Nephron (organoid): ENCODE data around the gene TACC3.

Experiments used
- H3K27ac Mint-ChIP-seq, 3 experiments: 2 replicates each; pipeline ENCODE4 v1.8.0; 2020; ENCODE audit warnings: mixed read lengths in 3 of 3, mild to moderate bottlenecking in 2 of 3, moderate library complexity in 1 of 3
- H3K27me3 Mint-ChIP-seq: 2 replicates; pipeline ENCODE4 v1.8.0; 2021; ENCODE audit warnings: low read depth, mild to moderate bottlenecking, moderate library complexity, mixed read lengths
- H3K36me3 Mint-ChIP-seq: 2 replicates; pipeline ENCODE4 v1.8.0; 2020; ENCODE audit warnings: low read depth, mixed read lengths
- H3K4me1 Mint-ChIP-seq: 2 replicates; pipeline ENCODE4 v1.8.0; 2020; ENCODE audit warnings: mixed read lengths
- H3K4me3 Mint-ChIP-seq, 3 experiments: 2 replicates each; pipeline ENCODE4 v1.8.0; 2020; ENCODE audit warnings: mild to moderate bottlenecking in 3 of 3, mixed read lengths in 3 of 3, moderate library complexity in 2 of 3
- H3K9me3 Mint-ChIP-seq: 2 replicates; pipeline ENCODE4 v1.8.0; 2020; ENCODE audit warnings: mixed read lengths
- CTCF ChIP-seq, 3 experiments: fragments of 200-600 bp; sonication (generic); IDR thresholded peaks; one replicate each; pipeline ENCODE4 v1.5.0; 2021; ENCODE audit warnings: antibody characterized with exemption in 3 of 3; ENCODE audit not compliant: unreplicated experiment in 3 of 3

Gene TACC3

GRCh38 chr4:1731180-1731579, 9.9 kb downstream of the TACC3 start:
- Mint-ChIP-seq H3K4me1 (peaks cover 15% of the 10 kb centered on the region), H3K27ac (no peak overlapping the region), H3K4me3 (no peak overlapping the region), H3K36me3 (peaks cover 56% of the 10 kb centered on the region), H3K27me3 (no peaks in the 10 kb centered on the region), H3K9me3 (no peaks in the 10 kb centered on the region)
- TF ChIP-seq CTCF (IDR thresholded peaks at IDR 0.05; ENCODE audit: unreplicated experiment in 3 of 3): no peak

- no peak for TF ChIP-seq CTCF (IDR thresholded peaks at IDR 0.05; ENCODE audit: unreplicated experiment in 3 of 3)
- H3K9me3 Mint-ChIP-seq: no peaks in the 10 kb centered on the region
- no peak overlapping the region for H3K4me3 Mint-ChIP-seq
- peaks cover 62% of the 10 kb centered on the region for H3K36me3 Mint-ChIP-seq
- H3K4me1 Mint-ChIP-seq: peaks cover 11% of the 10 kb centered on the region
- H3K27ac Mint-ChIP-seq: no peak overlapping the region
- H3K27me3 Mint-ChIP-seq: no peaks in the 10 kb centered on the region
Measured at GRCh38 chr4:1732911-1733310, 11.6 kb downstream of the TACC3 start.

- no peak overlapping the region for H3K4me3 Mint-ChIP-seq
- no peak for TF ChIP-seq CTCF (IDR thresholded peaks at IDR 0.05; ENCODE audit: unreplicated experiment in 3 of 3)
- H3K27ac Mint-ChIP-seq: no peak overlapping the region
- peaks cover 5% of the 10 kb centered on the region for H3K4me1 Mint-ChIP-seq
- no peaks in the 10 kb centered on the region for H3K27me3 Mint-ChIP-seq
- peaks cover 65% of the 10 kb centered on the region for H3K36me3 Mint-ChIP-seq
- H3K9me3 Mint-ChIP-seq: peaks cover 4% of the 10 kb centered on the region
Measured at GRCh38 chr4:1735215-1735614, 13.9 kb downstream of the TACC3 start.

GRCh38 chr4:1736812-1737211, 15.5 kb downstream of the TACC3 start:
- no peak for TF ChIP-seq CTCF (IDR thresholded peaks at IDR 0.05; ENCODE audit: unreplicated experiment in 3 of 3)
- Mint-ChIP-seq H3K9me3 (peaks cover 4% of the 10 kb centered on the region), H3K27ac (no peak overlapping the region), H3K4me1 (peaks cover 5% of the 10 kb centered on the region), H3K4me3 (no peak overlapping the region), H3K27me3 (no peaks in the 10 kb centered on the region), H3K36me3 (peaks cover 67% of the 10 kb centered on the region)

- H3K27ac Mint-ChIP-seq: no peak overlapping the region
- TF ChIP-seq CTCF (IDR thresholded peaks at IDR 0.05; ENCODE audit: unreplicated experiment in 3 of 3): no peak
- H3K4me3 Mint-ChIP-seq: no peak overlapping the region
Measured at GRCh38 chr4:1737666-1738065, 16.3 kb downstream of the TACC3 start.

GRCh38 chr4:1738410-1738809, 17.1 kb downstream of the TACC3 start:
- Mint-ChIP-seq H3K4me3 (no peak overlapping the region), H3K36me3 (peaks cover 54% of the 10 kb centered on the region), H3K4me1 (no peaks in the 10 kb centered on the region), H3K9me3 (peaks cover 4% of the 10 kb centered on the region), H3K27ac (no peak overlapping the region), H3K27me3 (no peaks in the 10 kb centered on the region)
- no peak for TF ChIP-seq CTCF (IDR thresholded peaks at IDR 0.05; ENCODE audit: unreplicated experiment in 3 of 3)

More at GRCh38 chr4:1737666-1738065, 16.3 kb downstream of the TACC3 start:
- Mint-ChIP-seq H3K4me1 (peaks cover 5% of the 10 kb centered on the region), H3K36me3 (peaks cover 60% of the 10 kb centered on the region), H3K27me3 (no peaks in the 10 kb centered on the region), H3K9me3 (peaks cover 4% of the 10 kb centered on the region)
